Gastroesophageal sphincter (tissue), 4 donors: ENCODE measurements around the gene S100A14. TPM values are rescaled to one million over a fixed set of nuclear protein-coding genes. Genes with fewer than 3 reads are reported as not detected.

Experiments used
- ATAC-seq: fragments of 150-250 bp; one replicate; pipeline ENCODE4 v1.9.1; 2016; ENCODE audit warnings: mild to moderate bottlenecking, moderate library complexity
- H3K27ac ChIP-seq, 4 donors: fragments of 200-600 bp; sonication (generic) in 3 of 4; 1 replicate in 3 of 4; 2 replicates in 1 of 4; pipeline ENCODE4 v1.5.1; 2016 to 2019
- H3K27me3 ChIP-seq: fragments of 200-600 bp; sonication (generic); one replicate; pipeline ENCODE4 v1.5.1; 2019
- H3K36me3 ChIP-seq, 2 donors: fragments of 200-600 bp; sonication (generic); one replicate each; pipeline ENCODE4 v1.5.1; 2019; ENCODE audit warnings: control low read depth in 1 of 2
- H3K4me1 ChIP-seq, 3 donors: fragments of 200-600 bp; sonication (generic); 1 replicate in 2 of 3; 2 replicates in 1 of 3; pipeline ENCODE4 v1.5.1; 2016 to 2019; ENCODE audit warnings: control low read depth in 2 of 3
- H3K4me3 ChIP-seq, 2 donors: fragments of 200-600 bp; sonication (generic); one replicate each; pipeline ENCODE4 v1.5.1; 2019; ENCODE audit warnings: mild to moderate bottlenecking in 1 of 2, moderate library complexity in 1 of 2
- H3K9me3 ChIP-seq, 3 donors: fragments of 200-600 bp; sonication (generic); one replicate each; pipeline ENCODE4 v1.5.1; 2017 to 2019; ENCODE audit warnings: control low read depth in 2 of 3
- CTCF ChIP-seq, 4 experiments: fragments of 200-600 bp in 2 of 4; fragments of 450-650 bp in 2 of 4; sonication (generic) in 1 of 4; IDR thresholded peaks; one replicate each; pipeline ENCODE4 v1.5.1; 2017 to 2019; ENCODE audit warnings: antibody characterized with exemption in 4 of 4, mild to moderate bottlenecking in 2 of 4, moderate library complexity in 2 of 4
- EP300 ChIP-seq: sonication (generic); formaldehyde crosslinking; IDR thresholded peaks from one replicate; pipeline ENCODE4 v1.6.1; 2017; ENCODE audit warnings: antibody characterized with exemption, mild to moderate bottlenecking
- POLR2A ChIP-seq, 2 donors: fragments of 450-650 bp; IDR thresholded peaks; one replicate each; pipeline ENCODE4 v1.6.1; 2017; ENCODE audit warnings: antibody characterized with exemption in 2 of 2, mild to moderate bottlenecking in 2 of 2, moderate library complexity in 1 of 2
- POLR2AphosphoS5 ChIP-seq: sonication (generic); formaldehyde crosslinking; IDR thresholded peaks from one replicate; pipeline ENCODE4 v1.6.1; 2017; ENCODE audit warnings: antibody characterized with exemption
- WGBS, 2 donors: methylation state at CpG; one replicate each; pipeline ENCODE4 v1.1.5; 2018; ENCODE audit warnings: low coverage in 1 of 2; 5-methylcytosine and 5-hydroxymethylcytosine counted together
- total RNA-seq, 4 donors: library from RNA; depleted of rRNA; stranded (reverse); fragments of >200 nt; gene quantifications; one replicate each; pipeline ENCODE4 v1.1.0, GENCODE V29; 2016

S100A14 gene
- total RNA-seq, 4 donors from 2014 or later: 0.85 to 82.1 (median 5.0) TPM

GRCh38 chr1:153568367-153569099 is 47.6 kb downstream of the S100A14 start:
- Histone ChIP-seq H3K27me3 (no peaks in the 10 kb centered on the region), H3K9me3 (no peaks in the 10 kb centered on the region), H3K4me1 (peaks cover 22 to 59% (median 35%) of the 10 kb centered on the region in 3 donors), H3K36me3 (no peaks in the 10 kb centered on the region), H3K27ac (peak overlapping the region; percentile 60 to 95 (median 86)), H3K4me3 (peak overlapping the region; percentile 2 to 39)
- peak; percentile 38 for ATAC-seq
- TF ChIP-seq CTCF (IDR thresholded peaks at IDR 0.05) (peak; percentile 98 to 100 (median 100)), POLR2AphosphoS5 (peak; percentile 68), EP300 (no peak), POLR2A (IDR thresholded peaks at IDR 0.05) (no peak)
- 0 to 21% methylated on average over 1 to 6 of the region's 25 CpGs for WGBS, 2 donors

DNA sequence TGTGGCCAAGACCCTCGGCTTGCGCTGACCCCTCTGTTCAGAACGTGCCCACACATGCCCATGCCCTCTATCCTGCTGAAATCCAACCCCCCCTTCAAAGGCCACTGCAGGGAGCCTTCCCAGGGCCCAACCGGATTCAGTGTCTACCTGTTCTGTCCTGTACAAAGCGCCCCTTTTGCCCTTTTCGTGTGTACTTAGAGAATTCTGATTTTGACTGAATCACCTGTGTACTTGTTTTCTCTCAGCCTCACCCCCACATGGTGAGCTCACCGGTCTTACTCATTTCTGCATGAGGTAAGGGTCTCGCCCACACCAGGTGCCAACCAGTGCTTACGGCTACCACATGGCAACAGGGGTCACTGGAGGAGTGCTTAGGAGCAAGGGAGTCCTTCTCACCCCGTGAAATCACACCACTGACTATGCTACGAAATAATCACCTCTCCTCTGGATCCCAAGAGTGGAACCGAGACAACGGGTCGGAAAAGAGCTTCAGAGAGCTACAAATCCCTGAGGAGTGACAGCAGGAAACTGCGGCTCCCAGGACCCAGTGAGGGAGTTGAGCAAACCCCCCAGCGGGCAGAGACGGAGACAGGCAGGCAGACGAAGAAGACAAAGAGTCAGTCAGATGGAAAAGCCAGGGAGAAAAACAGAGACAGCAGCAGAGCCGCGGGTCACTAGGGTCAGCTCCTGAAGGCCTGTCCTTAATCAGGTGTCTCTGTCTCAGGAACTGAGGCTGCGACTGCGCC is 48.3 kb downstream of the S100A14 start:
- H3K4me3 ChIP-seq: peak overlapping the region; percentile 2 to 39
- no peaks in the 10 kb centered on the region for H3K27me3 ChIP-seq
- H3K4me1 ChIP-seq: peaks cover 22 to 53% (median 35%) of the 10 kb centered on the region in 3 donors
- WGBS, 2 donors: 70 to 100% methylated on average over 2 to 8 of the region's 22 CpGs
- peak overlapping the region; percentile 60 to 95 (median 86) for H3K27ac ChIP-seq
- no peaks in the 10 kb centered on the region for H3K36me3 ChIP-seq
- H3K9me3 ChIP-seq: no peaks in the 10 kb centered on the region
- no peak for ATAC-seq
- TF ChIP-seq EP300: no peak
- TF ChIP-seq POLR2AphosphoS5: no peak
- TF ChIP-seq POLR2A (IDR thresholded peaks at IDR 0.05): no peak
- TF ChIP-seq CTCF (IDR thresholded peaks at IDR 0.05): no peak

DNA sequence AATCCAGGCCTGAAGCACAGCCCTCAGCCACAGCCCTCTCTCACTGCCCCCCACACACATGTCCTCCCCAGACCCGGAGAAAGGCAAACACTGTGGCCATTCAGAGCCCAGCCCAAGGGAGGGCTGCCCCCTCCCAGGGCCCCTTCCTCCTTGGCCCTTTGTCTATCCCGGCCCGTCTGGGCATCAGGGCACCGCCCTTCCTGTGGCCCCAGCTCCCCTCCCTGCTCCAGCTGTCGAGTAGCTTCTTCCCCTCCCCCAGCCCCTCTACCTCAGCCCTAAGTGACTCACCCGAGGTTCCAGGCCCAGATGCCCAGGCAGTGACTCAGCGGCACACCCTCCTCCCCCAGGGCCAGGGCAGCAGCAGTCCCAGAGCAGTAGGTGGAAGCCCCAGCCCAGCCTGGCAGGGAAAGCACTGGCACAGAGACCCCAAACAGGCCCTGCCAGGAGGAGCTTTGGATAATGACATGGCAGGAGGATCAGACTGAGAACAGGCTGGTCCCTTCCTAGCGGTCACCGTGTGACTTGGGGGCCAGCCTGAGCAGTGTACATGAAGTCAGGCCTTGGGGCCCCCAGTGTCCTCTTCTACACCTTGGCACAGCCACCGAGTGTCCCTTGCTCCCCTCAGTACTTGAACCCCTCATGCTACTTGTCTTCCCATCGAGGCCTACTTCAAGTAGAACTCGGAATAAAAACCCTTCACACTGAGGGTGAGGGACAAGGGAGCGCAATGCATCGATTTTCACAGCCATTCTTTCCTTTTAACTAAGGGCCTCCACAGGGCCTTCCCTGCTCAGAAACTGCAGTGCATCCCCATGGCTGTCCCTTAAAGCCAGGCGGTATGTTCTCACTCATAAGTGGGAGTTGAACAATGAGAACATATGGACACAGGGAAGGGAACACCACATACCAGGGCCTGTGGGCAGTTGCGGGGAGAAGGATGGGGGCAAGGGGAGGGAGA is 49.4 kb downstream of the S100A14 start:
- Histone ChIP-seq H3K27me3 (no peaks in the 10 kb centered on the region), H3K9me3 (no peaks in the 10 kb centered on the region), H3K4me3 (no peak overlapping the region), H3K27ac (peak overlapping the region; percentile 78 to 95 (median 86)), H3K4me1 (peaks cover 22 to 44% (median 35%) of the 10 kb centered on the region in 3 donors), H3K36me3 (no peaks in the 10 kb centered on the region)
- ATAC-seq: peak; percentile 96
- WGBS, 2 donors: 49 to 71% methylated on average over 4 to 9 of the region's 16 CpGs
- TF ChIP-seq POLR2AphosphoS5: peak; percentile 94
- peak in 1 of 4 experiments; percentile 11 for TF ChIP-seq CTCF (IDR thresholded peaks at IDR 0.05)
- TF ChIP-seq POLR2A (IDR thresholded peaks at IDR 0.05): no peak
- no peak for TF ChIP-seq EP300

GRCh38 chr1:153565529-153566374 is 50.4 kb downstream of the S100A14 start, which contains the start of gene S100A2:
TSS of gene S100A2 (minus strand) at chr1:153565844. CDS start at chr1:153563877, 1,967 bp downstream.
- Histone ChIP-seq H3K27ac (peak within 1 kb of the TSS; percentile 78 to 95 (median 86)), H3K9me3 (no peaks in the 10 kb centered on the region), H3K36me3 (no peaks in the 10 kb centered on the region), H3K4me1 (peaks cover 22 to 44% (median 35%) of the 10 kb centered on the region in 3 donors), H3K27me3 (no peaks in the 10 kb centered on the region), H3K4me3 (no peak within 1 kb of the TSS)
- peak; percentile 53 for ATAC-seq
- 40 to 60% methylated on average over 1 to 2 of the region's 8 CpGs for WGBS, 2 donors
- TF ChIP-seq POLR2AphosphoS5 (peak; percentile 54), EP300 (no peak)

Other genes with a start within 250 kb of the S100A14 start
- 10 to 100 TPM in 2 of 4 donors, 1 to 10 TPM in 1, not detected in 1; 1.4 to 21.1 (median 12.6) TPM for gene S100A12, start 240.7 kb downstream of the S100A14 start, total RNA-seq
- 100 to 1,000 TPM in 2 of 4 donors, 10 to 100 TPM in 2; 13.1 to 745 (median 110) TPM for gene S100A8, start 225.3 kb downstream of the S100A14 start, total RNA-seq
- under 1 TPM in 2 of 4 donors, not detected in 2; 0.16 to 0.79 TPM for gene S100A7A, start 199.8 kb downstream of the S100A14 start, total RNA-seq
- 100 to 1,000 TPM in 1 of 4 donors, 10 to 100 TPM in 1, not detected in 2; 33.0 to 253 TPM for gene S100A7, start 155.7 kb downstream of the S100A14 start, total RNA-seq
- gene S100A6, start 80.3 kb downstream of the S100A14 start, total RNA-seq: 100 to 1,000 TPM; 595 to 840 (median 634) TPM
- gene S100A5, start 75.4 kb downstream of the S100A14 start, total RNA-seq: not detected
- gene S100A4, start 70.5 kb downstream of the S100A14 start, total RNA-seq: 100 to 1,000 TPM; 135 to 345 (median 259) TPM
- 1 to 10 TPM in 2 of 4 donors, under 1 TPM in 1, not detected in 1; 0.69 to 6.0 (median 1.1) TPM for gene S100A3, start 67.1 kb downstream of the S100A14 start, total RNA-seq
- gene S100A2, start 50.5 kb downstream of the S100A14 start, total RNA-seq: 10 to 100 TPM in 2 of 4 donors, 1 to 10 TPM in 2; 2.7 to 73.3 (median 14.2) TPM
- gene S100A16, start 3.2 kb downstream of the S100A14 start, total RNA-seq: 100 to 1,000 TPM in 1 of 4 donors, 10 to 100 TPM in 3; 49.7 to 121 (median 71.5) TPM
- 100 to 1,000 TPM in 1 of 4 donors, 10 to 100 TPM in 3; 56.1 to 133 (median 76.3) TPM for gene S100A13, start 11.2 kb upstream of the S100A14 start, total RNA-seq
- 1 to 10 TPM; 2.4 to 8.3 (median 2.8) TPM for gene S100A1, start 12.1 kb upstream of the S100A14 start, total RNA-seq
- 10 to 100 TPM; 33.7 to 57.0 (median 42.2) TPM for gene CHTOP, start 17.7 kb upstream of the S100A14 start, total RNA-seq
- gene SNAPIN, start 42.4 kb upstream of the S100A14 start, total RNA-seq: 10 to 100 TPM; 58.9 to 77.4 (median 69.4) TPM
- gene ILF2, start 54.7 kb upstream of the S100A14 start, total RNA-seq: 10 to 100 TPM; 52.1 to 99.2 (median 79.3) TPM
- gene NPR1, start 62.4 kb upstream of the S100A14 start, total RNA-seq: 10 to 100 TPM; 36.7 to 57.0 (median 46.7) TPM
- gene INTS3, start 111.7 kb upstream of the S100A14 start, total RNA-seq: 10 to 100 TPM; 31.4 to 55.3 (median 43.5) TPM
- 10 to 100 TPM; 18.8 to 30.7 (median 21.6) TPM for gene SLC27A3, start 159.1 kb upstream of the S100A14 start, total RNA-seq